Esophagus squamous epithelium (tissue), 4 donors: ENCODE measurements around the gene ARAP2.

Experiments used
- POLR2A ChIP-seq, 4 donors: fragments of 450-650 bp; IDR thresholded peaks; one replicate each; pipeline ENCODE4 v1.6.1; 2017; ENCODE audit warnings: antibody characterized with exemption in 4 of 4, mild to moderate bottlenecking in 4 of 4, moderate library complexity in 3 of 4
- TF ChIP-seq, protein P1 (sequence below), 6 experiments: fragments of 450-650 bp in 4 of 6; fragments of 200-600 bp in 2 of 6; sonication (generic) in 2 of 6; IDR thresholded peaks; one replicate each; pipeline ENCODE4 v1.5.1; 2016 to 2019; ENCODE audit warnings: antibody characterized with exemption in 6 of 6, mild to moderate bottlenecking in 4 of 6, moderate library complexity in 4 of 6

GRCh38 chr4:36260731-36261130 is 16.4 kb upstream of the ARAP2 start:
- TF ChIP-seq, protein P1, sequence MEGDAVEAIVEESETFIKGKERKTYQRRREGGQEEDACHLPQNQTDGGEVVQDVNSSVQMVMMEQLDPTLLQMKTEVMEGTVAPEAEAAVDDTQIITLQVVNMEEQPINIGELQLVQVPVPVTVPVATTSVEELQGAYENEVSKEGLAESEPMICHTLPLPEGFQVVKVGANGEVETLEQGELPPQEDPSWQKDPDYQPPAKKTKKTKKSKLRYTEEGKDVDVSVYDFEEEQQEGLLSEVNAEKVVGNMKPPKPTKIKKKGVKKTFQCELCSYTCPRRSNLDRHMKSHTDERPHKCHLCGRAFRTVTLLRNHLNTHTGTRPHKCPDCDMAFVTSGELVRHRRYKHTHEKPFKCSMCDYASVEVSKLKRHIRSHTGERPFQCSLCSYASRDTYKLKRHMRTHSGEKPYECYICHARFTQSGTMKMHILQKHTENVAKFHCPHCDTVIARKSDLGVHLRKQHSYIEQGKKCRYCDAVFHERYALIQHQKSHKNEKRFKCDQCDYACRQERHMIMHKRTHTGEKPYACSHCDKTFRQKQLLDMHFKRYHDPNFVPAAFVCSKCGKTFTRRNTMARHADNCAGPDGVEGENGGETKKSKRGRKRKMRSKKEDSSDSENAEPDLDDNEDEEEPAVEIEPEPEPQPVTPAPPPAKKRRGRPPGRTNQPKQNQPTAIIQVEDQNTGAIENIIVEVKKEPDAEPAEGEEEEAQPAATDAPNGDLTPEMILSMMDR (IDR thresholded peaks at IDR 0.05): no peak
- no peak for TF ChIP-seq POLR2A (IDR thresholded peaks at IDR 0.05)
